ENCODE measurements around the gene SYNE1. TPM values are rescaled to one million over a fixed set of nuclear protein-coding genes. Genes with fewer than 3 reads are reported as not detected.
"Not testable (repeated sequence)": the region's sequence is repeated elsewhere in the genome, so short reads cannot be mapped to it uniquely, and the experiment has no call there.

Gene SYNE1
- total RNA-seq: 31.3 TPM

GRCh38 chr6:152637296-152638047, at the start of gene SYNE1:
SYNE1 (minus strand) TSS chr6:152637362; CDS start chr6:152628331, 9,031 bp downstream.
- ATAC-seq (peak; percentile 44), DNase-seq (ENCODE audit: low spot score) (no peak)

DNA sequence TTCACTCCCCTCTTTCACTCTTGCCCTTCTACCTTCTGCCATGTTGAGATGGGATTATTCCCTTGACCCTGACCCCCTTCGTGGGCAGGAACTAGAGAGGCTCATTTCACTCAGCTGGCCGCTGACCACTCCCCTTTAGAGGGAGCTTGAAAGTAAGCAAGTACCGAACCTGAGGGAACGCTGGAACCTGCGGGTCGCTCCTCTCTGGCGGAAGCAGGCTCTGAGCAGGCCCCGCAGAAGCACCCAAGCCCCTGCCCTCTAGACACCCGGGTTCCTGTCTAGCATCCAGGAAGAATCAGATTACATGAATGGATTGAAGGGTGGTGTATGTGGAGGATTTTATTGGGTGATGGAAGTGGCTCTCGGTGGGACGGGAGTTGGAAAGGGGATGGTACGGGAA, 48.7 kb upstream of the SYNE1 start:
- DNase-seq (ENCODE audit: low spot score): no peak
- no peak for ATAC-seq

DNA sequence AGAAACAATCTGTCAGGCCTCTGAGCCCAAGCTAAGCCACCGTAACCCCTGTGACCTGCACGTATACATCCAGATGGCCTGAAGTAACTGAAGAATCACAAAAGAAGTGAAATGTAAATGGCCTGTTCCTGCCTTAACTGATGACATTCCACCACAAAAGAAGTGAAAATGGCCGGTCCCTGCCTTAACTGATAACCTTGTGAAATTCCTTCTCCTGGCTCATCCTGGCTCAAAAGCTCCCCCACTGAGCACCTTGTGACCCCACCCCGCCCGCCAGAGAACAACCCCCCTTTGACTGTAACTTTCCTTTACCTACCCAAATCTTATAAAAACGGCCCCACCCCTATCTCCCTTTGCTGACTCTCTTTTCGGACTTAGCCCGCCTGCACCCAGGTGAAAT, 45.8 kb upstream of the SYNE1 start:
- ATAC-seq: not testable (repeated sequence)

GRCh38 chr6:152682141-152682540, 45.0 kb upstream of the SYNE1 start:
- ATAC-seq (no peak), DNase-seq (ENCODE audit: low spot score) (no peak)

More for the DNA sequence above, 45.8 kb upstream of the SYNE1 start:
- DNase-seq (ENCODE audit: low spot score): not testable (repeated sequence)

DNA sequence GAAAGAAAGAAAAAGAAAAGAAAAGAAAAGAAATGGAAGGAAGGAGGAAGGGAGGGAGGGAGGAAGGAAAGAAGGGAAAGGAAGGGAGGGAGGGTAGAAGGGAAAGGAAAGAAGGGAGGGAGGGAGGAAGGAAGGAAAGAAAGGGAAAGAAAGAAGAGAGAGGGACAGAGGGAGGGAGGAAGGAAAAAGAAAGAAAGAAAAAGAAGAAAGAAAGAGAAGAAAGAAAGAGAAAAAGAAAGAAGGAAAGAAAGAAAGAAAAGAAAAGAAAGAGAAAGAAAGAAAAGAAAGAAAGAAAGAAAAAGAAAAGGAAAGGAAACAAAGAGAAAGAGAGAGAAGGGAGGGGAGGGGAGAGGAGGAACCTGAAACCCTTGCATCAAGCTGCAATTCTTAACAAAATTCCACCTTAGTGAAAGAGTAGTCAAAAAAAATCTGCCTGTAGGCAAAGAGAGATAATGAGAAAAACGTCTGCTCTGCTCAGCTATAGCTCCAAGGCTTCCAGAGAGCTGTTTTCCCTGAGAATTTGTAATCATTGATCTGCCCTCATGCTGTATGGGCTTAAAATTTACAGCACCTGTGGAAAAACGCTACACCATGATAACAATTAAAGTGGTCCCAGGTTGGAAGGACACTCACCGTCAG, 43.8 kb upstream of the SYNE1 start:
- DNase-seq (ENCODE audit: low spot score) (no peak), ATAC-seq (no peak)

DNA sequence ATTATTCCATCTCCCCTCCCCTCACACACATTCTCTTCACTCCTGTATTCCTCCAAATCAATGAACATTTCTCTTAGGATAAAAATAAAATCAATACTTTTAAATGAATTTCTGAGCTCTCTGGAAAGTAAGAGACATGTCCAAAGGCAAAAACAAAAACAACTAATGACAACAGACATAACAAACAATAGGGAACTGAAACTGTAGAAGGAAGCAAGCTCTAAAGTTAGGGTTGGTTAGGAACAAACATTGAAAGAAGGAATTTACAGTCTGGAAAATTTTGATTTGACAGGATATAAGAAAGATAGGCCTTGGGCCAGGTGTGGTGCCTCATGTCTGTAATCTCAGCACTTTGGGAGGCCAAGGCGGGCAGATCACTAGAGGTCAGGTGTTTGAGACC, 43.0 kb upstream of the SYNE1 start:
- DNase-seq (ENCODE audit: low spot score) (no peak), ATAC-seq (no peak)

- ATAC-seq: no peak
Measured at GRCh38 chr6:152673236-152673635, 36.1 kb upstream of the SYNE1 start.

DNA sequence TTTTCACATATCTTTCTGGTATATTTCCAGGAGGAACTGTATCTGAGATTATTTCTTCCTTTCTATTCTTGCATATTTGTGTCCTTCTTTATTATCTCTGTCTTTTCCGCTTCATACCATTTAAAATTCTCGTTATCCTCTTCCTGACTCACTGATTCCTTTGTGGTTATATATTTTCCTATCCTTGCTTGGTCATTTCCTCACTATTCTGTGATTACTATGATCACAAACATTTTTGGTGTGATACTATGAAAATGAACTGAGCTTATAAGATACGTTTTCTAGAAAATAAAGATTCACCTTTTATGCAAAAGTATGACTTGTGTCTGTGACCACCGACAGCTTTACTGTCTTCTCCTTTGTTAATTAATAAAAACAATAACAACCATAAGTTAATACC, 34.0 kb upstream of the SYNE1 start:
- DNase-seq (ENCODE audit: low spot score) (no peak), ATAC-seq (no peak)

More at GRCh38 chr6:152673236-152673635, 36.1 kb upstream of the SYNE1 start:
- DNase-seq (ENCODE audit: low spot score): no peak

DNA sequence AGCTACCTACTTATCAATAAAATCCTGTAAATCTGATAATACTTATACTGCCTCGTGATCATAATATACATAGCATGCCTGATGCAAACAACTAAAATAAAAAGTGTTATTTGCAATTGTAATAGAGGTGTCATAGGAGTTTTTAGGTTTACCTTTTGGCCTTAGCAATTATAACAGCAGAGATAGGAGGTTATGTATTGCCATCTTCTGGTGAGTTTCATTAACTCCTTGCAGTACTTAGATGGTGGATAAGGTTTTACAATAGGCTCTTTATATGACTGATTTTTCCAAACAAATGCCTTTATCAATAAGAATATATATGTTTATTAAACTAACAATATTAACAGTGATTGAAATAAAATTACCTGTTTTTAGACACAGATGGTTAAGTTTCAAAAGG, 32.7 kb upstream of the SYNE1 start:
- DNase-seq (ENCODE audit: low spot score): no peak

DNA sequence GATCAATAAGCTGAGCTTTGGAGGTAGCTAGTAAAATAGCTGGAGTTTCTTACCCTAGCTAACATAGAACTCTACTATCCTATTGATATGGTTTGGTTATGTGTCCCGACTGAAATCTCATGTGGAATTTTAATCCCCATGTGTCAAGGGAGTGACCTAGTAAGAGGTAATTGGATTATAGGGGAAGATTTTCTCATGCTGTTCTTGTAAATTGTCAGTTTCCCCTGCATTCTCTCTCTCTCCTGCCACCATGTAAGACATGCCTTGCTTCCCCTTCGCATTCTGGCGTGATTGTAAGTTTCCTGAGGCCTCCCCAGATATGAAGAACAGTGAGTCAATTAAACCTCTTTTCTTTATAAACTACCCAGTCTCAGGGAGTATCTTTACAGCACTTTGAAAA, 24.6 kb upstream of the SYNE1 start:
- DNase-seq (ENCODE audit: low spot score) (no peak), ATAC-seq (no peak)

More for the DNA sequence above, 32.7 kb upstream of the SYNE1 start:
- no peak for ATAC-seq

- ATAC-seq: no peak
- DNase-seq (ENCODE audit: low spot score): no peak
Measured at GRCh38 chr6:152651986-152652385, 14.8 kb upstream of the SYNE1 start.

GRCh38 chr6:152648105-152648504, 10.9 kb upstream of the SYNE1 start:
- peak; percentile 60 for ATAC-seq
- DNase-seq (ENCODE audit: low spot score): no peak

DNA sequence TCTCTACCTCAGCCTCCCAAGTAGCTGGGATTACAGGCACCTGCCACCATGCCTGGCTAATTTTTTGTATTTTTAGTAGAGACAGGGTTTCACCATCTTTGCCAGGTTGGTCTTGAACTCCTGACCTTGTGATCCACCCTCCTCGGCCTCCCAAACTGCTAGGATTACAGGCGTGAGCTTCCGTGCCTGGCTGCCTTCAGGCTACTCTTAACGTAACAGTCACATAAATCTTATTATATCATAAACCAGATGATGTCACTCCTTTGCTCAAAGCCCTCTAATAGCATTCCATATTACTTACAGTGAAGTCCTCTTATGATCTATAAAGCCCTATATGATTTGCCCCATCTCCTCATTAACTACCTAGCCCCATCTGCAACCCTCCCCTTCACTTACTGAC, 9.6 kb upstream of the SYNE1 start:
- not testable (repeated sequence) for ATAC-seq; DNase-seq (ENCODE audit: low spot score)

- peak; percentile 55 for DNase-seq (ENCODE audit: low spot score)
- ATAC-seq: peak; percentile 92
Measured at GRCh38 chr6:152642578-152643375, 5.6 kb upstream of the SYNE1 start.

- ATAC-seq (peak; percentile 81), DNase-seq (ENCODE audit: low spot score) (no peak)
Measured at GRCh38 chr6:152636609-152637295, 410 bp downstream of the SYNE1 start.

DNA sequence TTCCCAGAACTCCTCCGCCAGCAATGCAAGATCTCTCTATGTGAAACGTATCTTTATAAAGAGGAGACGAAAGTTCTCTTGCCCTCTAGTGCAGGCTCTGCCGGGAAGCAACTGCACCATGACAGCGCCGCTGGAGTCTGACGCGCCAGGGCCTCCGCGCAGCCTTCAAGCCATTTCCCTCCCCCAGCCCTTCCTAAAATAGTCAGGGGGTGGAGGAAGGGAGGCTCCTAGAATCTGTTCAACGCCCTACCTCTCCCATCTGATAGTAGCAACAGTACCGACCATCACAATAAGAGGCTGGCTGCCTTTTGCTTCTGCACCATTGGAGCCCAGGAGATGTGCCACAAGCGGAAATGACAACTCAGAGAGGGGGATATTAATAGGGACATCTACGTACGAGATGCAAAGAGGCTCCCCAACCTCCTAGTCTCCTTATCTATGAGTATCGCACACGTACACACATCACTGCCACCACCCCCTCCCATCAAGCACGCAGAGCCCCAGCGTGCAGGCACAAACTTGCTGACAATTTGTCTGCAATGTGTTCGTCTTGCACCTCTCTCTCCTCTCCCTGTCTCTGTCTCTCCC, 1.0 kb downstream of the SYNE1 start:
- DNase-seq (ENCODE audit: low spot score): no peak
- ATAC-seq: peak; percentile 51

- no peak for ATAC-seq
- DNase-seq (ENCODE audit: low spot score): no peak
Measured at GRCh38 chr6:152634773-152635172, 2.4 kb downstream of the SYNE1 start.

DNA sequence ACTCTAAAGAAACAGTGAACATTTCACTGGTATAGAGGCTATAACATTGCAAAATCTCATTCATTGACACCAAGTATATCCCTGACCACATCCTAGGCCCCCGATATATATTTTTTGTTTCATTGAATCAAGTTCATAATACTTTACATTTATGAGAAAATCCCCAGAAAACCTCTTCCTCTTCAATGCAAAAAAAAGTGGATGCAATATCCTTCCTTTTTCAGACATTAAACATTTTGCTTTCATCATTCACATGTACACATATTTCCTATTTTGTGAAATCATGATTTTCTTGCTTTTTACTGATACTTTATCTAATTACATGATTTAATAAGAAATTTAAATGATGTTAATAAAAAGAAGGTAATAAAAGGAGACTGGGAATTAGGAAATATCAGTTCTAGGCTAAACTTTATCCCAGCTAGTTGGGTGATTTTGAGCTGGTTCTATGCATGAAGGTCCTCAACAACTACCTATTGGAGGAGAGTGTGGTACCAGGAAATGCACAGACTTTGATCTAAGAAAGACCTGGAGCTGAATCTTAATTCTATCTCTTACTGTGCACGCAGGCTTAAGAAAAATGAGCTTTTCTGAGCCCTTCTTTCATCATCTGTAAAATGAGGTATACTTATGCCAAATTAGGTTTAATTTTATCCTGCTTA, 4.9 kb downstream of the SYNE1 start:
- no peak for ATAC-seq
- no peak for DNase-seq (ENCODE audit: low spot score)

- ATAC-seq: no peak
- DNase-seq (ENCODE audit: low spot score): no peak
Measured at GRCh38 chr6:152631376-152631775, 5.8 kb downstream of the SYNE1 start.

DNA sequence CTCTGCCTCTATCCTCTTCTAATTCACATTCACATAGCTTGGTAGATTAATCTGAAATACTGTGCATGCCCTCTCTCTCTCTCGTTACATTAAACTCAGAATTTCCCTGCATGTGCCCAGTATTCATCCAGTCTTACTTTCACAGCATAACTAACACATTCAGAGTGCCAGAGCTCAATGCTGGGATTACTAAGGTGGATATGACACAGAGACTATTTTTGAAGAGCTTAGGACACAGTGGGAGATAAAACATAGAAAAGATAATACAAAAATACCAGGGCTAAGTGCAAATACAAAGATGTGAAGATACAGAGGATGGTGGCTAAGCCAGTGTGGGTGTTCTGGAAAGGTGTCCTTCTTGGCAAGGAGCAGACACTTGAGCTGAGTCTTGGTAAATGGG, 6.3 kb downstream of the SYNE1 start:
- DNase-seq (ENCODE audit: low spot score): no peak
- no peak for ATAC-seq
